Germinal center (tissue), 1 donor: ENCODE data around the gene CCL16.

Experiments used
- DNase-seq: peaks from one replicate; pipeline ENCODE4 v3.0.0; 2012; ENCODE audit warnings: mixed read lengths, low spot score

Gene CCL16

DNA sequence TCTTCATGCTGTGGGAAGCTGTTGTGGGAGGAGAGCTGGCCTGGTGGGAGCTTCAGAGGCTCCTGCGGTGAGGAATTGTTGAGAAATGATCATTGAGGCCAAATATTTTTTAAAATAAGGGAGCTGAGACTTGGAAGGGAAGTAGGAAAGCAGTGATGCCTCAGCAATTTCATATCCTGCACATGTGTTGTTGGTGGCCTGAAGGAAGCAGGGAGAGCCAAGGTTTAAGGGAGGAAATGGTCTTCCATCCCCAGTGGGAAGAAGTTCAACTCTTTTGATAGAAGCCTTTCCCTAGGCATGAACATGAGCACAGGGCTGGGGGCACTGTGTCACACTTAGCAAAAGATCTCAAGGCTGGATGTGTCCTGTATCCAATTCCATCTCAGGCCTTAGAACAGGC is 5.3 kb upstream of the CCL16 start, which contains the start of gene CCL14:
CCL14 (minus strand) TSS at position 87 of the 400 bp plus-strand sequence; CDS start at position 7, 80 bp downstream.
- DNase-seq = no peak

DNA sequence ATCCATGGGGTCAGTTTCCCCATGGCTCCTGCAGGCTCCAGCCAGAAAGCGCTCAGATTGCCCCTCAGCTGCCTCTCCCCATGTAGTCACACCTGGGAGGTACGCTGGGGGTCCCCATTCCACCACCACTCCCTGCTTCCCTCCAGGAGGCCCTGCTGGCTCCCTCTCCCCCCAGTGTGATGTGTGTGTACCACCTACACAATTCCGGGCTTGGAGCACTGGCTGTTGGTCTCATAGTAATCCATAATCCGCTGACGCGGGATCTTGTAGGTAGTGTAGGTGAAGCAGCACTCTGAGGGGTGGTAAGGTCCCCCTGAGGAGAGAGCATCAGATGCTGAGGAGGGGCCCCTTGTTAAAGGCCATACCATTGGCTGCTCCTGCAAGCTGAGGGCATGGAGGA is 2.8 kb upstream of the CCL16 start:
- DNase-seq = no peak

GRCh38 chr17:35982409-35983191 is 1.3 kb upstream of the CCL16 start:
- no peak for DNase-seq

GRCh38 chr17:35981908-35982330 is 622 bp upstream of the CCL16 start:
- no peak for DNase-seq

DNA sequence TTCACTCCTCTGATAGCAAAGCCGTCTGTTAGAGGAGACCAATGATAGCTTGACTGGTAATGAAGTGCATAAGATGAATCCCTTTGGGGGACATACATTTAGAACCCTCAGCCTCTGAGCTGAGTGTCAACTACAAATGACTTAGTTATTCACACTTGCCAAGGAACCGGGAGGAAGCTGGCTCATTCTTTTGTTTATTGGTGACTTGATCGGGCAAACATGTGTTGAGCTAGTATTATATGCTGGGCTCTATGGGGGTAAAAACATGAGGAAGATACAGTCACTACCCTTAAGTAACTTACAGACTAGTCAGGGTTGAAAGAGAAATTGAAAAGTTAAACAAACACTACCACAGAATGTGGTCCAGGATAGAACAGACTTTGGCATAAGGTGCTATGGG is 3.0 kb downstream of the CCL16 start:
- DNase-seq = no peak

DNA sequence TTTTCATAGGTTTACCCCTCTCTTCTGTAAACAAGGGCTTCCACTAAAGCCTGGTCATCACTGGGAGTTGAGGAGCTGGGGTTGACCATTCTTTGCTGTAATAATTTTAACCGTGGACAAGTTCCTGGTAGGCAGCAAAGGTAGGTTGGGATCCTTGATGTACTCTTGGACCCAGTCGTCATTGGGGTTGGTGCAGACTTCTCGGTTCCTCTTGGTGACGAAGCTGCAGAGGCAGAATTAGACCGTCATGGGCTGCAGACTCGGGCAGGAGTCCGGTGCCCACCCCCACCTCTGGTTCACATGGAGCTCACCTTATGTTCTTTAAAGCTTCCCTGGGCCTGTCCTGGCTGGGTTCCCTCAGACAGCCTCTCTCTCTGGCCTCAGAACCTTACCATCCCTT is 3.8 kb downstream of the CCL16 start:
- no peak for DNase-seq

- DNase-seq = no peak
Measured at GRCh38 chr17:35973333-35974260, 7.7 kb downstream of the CCL16 start.

DNA sequence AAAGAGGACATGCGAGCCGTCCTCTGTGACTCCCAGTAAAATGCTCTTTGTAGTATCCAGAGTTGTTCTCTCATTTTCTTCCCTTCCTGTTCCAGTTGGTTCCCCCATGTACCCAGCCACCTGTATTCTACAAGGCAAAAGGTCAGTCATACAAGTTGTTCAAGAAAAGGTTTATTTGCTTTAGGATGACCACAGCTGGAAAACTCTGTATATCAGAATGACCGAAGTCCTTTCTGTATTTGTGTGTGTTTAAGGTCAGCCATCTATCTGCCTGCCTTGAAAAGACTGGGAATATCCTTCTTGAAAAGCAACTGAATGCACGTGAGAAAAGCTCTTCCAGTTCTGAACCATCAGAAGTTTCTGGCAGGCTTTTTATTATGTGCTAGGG is 8.4 kb downstream of the CCL16 start:
- no peak for DNase-seq

GRCh38 chr17:35972535-35972934 is 8.8 kb downstream of the CCL16 start:
- DNase-seq = no peak

DNA sequence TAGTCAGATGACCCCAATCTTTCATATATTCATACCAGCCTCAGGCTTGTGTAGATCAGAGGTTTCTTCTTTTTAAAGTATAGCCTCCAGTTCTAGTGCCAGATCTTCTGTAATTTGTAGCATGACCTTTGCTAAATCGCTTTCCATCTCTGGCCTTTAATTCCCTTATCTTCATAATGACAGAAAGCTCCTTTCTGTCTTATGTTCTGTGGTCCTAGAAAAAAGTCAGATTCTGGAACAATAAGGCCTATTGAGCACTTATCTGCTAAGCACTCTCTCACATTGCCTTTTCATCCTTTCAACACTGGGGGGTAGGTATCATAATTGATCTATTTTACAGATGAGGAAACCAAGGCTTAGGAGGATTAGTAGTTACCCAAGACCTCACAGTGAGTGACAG is 9.2 kb downstream of the CCL16 start:
- no peak for DNase-seq

DNA sequence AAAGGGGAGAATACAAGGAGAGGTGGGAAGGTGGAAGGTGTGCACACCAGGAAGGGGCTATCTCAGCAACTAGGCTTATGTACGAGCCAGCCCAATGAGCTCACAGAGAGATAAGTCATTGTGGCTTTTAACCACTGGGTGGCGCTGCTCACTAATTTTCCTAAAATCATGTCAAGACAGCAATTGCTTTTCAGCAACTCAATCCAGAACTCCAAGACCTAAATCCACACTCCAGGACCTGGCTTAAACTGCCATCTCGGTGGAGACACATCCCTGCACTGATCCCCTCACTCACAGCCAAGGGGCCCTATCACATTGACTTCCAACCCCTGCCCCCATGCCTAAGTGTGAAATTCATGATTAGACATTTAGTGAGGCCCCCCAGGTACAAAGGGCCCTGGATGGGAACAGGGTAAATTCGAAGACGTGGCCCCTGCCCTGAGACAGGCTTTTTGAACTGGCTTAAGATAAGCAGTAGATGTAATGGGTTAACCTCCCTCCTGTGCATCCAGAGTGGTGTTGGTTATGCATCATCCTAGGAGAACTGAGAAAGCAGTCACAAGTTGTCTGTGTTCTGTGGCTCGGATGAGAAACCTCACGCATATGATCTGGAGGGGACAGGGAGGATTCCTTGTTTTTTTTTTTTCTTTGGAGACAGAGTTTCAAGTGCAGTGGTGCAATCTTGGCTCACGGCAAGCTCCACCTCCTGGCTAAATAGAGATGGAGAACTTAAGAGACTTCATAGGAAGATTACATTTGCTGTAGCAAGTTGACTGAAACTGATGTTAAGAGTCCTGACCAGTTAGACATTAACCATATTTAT is 11.5 kb downstream of the CCL16 start:
- peak; percentile 61 for DNase-seq

DNA sequence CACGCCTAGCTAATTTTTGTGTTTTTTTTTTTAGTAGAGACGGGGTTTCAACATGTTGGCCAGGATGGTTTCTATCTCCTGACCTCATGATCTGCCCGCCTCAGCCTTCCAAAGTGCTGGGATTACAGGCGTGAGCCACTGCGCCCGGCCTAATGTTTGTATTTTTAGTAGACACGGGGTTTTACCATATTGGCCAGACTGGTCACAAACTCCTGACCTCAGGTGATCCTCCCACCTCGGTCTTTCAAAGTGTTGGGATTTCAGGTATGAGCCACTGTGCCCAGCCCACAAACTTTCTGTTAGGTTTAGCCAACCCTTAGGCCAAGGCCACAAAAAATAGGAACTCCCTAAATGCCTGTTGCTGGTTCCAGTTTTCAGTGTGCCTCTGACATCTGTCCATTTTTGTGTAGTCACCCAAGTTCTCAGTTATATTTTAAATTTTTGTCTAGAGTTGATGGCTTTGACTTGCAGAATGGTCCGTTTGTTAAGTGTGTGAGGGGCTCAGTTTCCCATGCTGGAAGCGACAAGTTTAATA is 12.7 kb downstream of the CCL16 start:
- DNase-seq = no peak

GRCh38 chr17:35965272-35965671 is 16.0 kb downstream of the CCL16 start:
- no peak for DNase-seq

GRCh38 chr17:35963663-35964062 is 17.6 kb downstream of the CCL16 start:
- DNase-seq = no peak

DNA sequence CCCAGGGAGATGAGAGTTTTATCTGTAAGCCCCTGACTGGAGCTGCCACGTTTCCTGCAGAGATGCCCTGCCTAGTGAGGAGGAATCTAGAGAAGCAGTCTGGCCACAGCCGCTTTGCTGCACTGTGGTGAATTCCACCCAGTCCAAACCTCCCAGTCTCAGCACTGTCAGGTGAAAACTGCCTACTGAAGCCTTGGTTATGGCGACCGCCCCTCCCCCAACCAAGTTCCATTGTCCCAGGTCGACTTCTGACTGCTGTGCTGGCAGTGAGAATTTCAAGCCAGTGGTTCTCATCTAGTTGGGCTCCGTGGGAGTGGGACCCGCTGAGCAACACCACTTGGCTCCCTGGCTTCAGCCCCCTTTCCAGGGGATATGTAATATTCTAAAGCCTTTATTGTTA is 27.6 kb downstream of the CCL16 start:
- no peak for DNase-seq

- no peak for DNase-seq
Measured at GRCh38 chr17:35949401-35949800, 31.9 kb downstream of the CCL16 start.

DNA sequence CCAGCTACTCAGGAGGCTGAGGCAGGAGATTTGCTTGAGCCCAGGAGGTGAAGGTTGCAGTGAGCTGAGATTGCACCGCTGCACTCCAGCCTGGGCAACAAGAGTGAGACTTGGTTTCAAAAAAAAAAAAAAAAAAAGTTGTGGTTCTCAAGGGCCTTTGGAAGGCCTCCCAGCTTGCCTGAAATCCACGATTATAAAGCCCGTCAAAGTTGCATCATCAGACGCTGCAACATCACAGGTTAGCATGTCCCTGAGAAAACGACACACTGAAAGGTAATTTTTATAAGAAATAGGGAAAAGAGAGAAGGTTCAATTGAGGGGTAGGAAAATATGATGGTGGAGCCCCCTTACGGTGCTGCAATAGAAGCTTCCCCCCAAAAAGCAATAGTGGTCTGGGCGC is 33.2 kb downstream of the CCL16 start:
- DNase-seq = no peak

- DNase-seq = peak; percentile 21
Measured at GRCh38 chr17:35947156-35947585, 34.1 kb downstream of the CCL16 start.

- no peak for DNase-seq
Measured at GRCh38 chr17:35944151-35944550, 37.1 kb downstream of the CCL16 start.

DNA sequence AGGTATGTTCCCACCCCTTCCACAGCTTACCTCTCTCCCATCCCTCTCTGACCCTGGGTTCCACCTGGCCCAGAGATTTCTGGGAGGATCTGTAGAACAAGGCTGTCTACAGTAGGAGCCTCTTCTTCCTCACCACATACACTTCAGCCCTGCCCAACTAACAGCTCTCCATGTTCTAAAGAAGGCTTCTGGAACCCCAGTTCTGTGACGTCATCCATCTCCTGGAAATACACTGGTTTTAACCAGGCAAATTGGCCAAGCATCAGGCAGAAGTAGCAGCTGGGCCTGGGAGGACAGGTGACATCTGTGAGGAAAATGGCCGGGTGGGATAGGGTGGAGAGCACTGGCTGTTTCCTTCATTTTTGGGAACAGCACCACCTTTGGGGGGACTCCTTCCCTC is 37.8 kb downstream of the CCL16 start, which contains the start of gene LYZL6:
LYZL6 (minus strand) TSS at position 177 of the 400 bp plus-strand sequence. CDS start 4,357 bp downstream, outside the sequence.
- no peak for DNase-seq

DNA sequence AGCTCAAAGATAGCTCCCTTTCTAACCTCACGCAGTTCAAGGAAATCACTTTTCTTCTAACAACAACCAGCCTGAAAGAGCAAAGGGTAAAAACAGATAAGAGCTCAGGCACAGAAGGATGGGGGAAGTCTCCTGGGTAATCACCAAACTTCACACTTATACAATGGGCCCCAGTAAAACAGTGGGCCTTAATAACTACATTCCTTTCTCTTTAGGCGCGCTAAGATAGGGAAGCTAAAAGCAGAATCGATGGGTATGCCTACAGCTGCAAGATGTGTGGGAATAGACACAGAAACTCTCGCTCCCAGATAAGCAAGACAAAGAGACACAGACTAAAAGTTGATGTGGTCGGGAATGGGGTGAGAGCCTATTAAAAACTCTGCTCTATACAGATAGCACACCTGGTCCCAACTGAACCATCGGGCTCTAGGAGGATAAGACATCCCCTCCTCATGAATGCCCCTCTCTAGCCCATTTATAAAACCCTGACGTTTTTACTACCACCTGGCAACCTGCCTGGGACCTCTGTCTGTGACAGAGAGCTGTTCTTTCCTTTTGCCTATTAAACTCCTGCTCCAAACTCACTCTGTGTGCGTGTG is 38.6 kb downstream of the CCL16 start:
- no peak for DNase-seq
